A549 (cell line): ENCODE results near the gene RPLP2. TPM values are rescaled to one million over a fixed set of nuclear protein-coding genes. Genes with fewer than 3 reads are reported as not detected.

Source experiments
- ATAC-seq, 2 experiments: fragments of 200-7000 bp in 1 of 2; fragments of >200 bp in 1 of 2; cut with Nextera tagmentation in 1 of 2; cut with Tn5 transposase in 1 of 2; 3 replicates each; pipeline versions ENCODE4 v1.8.0 to v1.9.1; 2018 to 2020; ENCODE audit warnings: mild to moderate bottlenecking in 1 of 2, moderate library complexity in 1 of 2
- CTCF ChIA-PET: fragments of 300-600 bp; sonication (Branson Sonifier 250); formaldehyde crosslinking; extraction: SDS; loops from one replicate; lab custom pipeline; 2021; ENCODE audit warnings: antibody characterized with exemption, inconsistent platforms; lab: Yijun Ruan, JAX
- POLR2A ChIA-PET: fragments of 350-600 bp; formaldehyde crosslinking; extraction: SDS; loops from one replicate; lab custom pipeline; 2021; ENCODE audit warnings: antibody characterized with exemption, inconsistent platforms; lab: Yijun Ruan, JAX
- DNase-seq, 2 experiments: peaks; one replicate each; pipeline versions ENCODE4 v3.0.0 to v3.0.0-alpha.2; 2011 to 2016; ENCODE audit warnings: low read depth in 1 of 2, low spot score in 1 of 2
- FAIRE-seq: peaks from 2 replicates; lab custom pipeline; 2011; peaks lifted over from hg19 to GRCh38; lab: Jason Lieb, UNC
- H3K27ac ChIP-seq, 2 experiments: fragments of >200 bp; sonication (Bioruptor Twin); formaldehyde crosslinking; 3 replicates each; pipeline ENCODE4 v1.5.1; 2016 to 2017
- H3K4me1 ChIP-seq: fragments of >200 bp; sonication (Bioruptor Twin); formaldehyde crosslinking; 3 replicates; pipeline ENCODE4 v1.6.1; 2016
- H3K4me2 ChIP-seq: fragments of >200 bp; sonication (Bioruptor Twin); formaldehyde crosslinking; 3 replicates; pipeline ENCODE4 v1.6.1; 2016
- H3K4me3 ChIP-seq: fragments of >200 bp; sonication (Bioruptor Twin); formaldehyde crosslinking; 3 replicates; pipeline ENCODE4 v1.5.1; 2016
- H3K9me3 ChIP-seq: fragments of >200 bp; sonication (Bioruptor Twin); formaldehyde crosslinking; 3 replicates; pipeline ENCODE4 v1.6.1; 2016
- BHLHE40 ChIP-seq: IDR thresholded peaks from 2 replicates; pipeline ENCODE4 v1.6.1; 2012; ENCODE audit warnings: low read depth, low read length, inconsistent platforms
- CHD2 ChIP-seq: fragments of 150-350 bp; IDR thresholded peaks from 2 replicates; pipeline ENCODE4 v1.6.1; 2014; ENCODE audit warnings: low read length; ENCODE audit not compliant: partially characterized antibody
- EP300 ChIP-seq, 2 experiments: fragments of >200 bp; sonication (Bioruptor Twin); formaldehyde crosslinking; IDR thresholded peaks; 2 replicates in 1 of 2; 3 replicates in 1 of 2; pipeline ENCODE4 v1.6.1; 2016 to 2017
- FOXS1 ChIP-seq: fragments of 250-450 bp; sonication (Bioruptor Pico); IDR thresholded peaks from 2 replicates; pipeline ENCODE4 v1.5.0; 2020; ENCODE audit warnings: mild to moderate bottlenecking, moderate library complexity
- HOXA7 ChIP-seq: fragments of 250-450 bp; sonication (Bioruptor Pico); IDR thresholded peaks from 2 replicates; pipeline ENCODE4 v1.5.0; 2020; ENCODE audit warnings: mild to moderate bottlenecking, moderate library complexity
- JUN ChIP-seq, 2 experiments: fragments of >200 bp; sonication (Bioruptor Twin); formaldehyde crosslinking; IDR thresholded peaks; 2 replicates in 1 of 2; 3 replicates in 1 of 2; pipeline ENCODE4 v1.6.1; 2016 to 2017
- KDM1A ChIP-seq: fragments of 200-600 bp; sonication (generic); IDR thresholded peaks from 2 replicates; pipeline ENCODE4 v1.6.1; 2016; ENCODE audit warnings: low read depth, mild to moderate bottlenecking
- MAFK ChIP-seq: fragments of 450-650 bp; IDR thresholded peaks from 2 replicates; pipeline ENCODE4 v1.6.1; 2014; ENCODE audit not compliant: partially characterized antibody
- MAZ ChIP-seq: fragments of 150-350 bp; IDR thresholded peaks from 2 replicates; pipeline ENCODE4 v1.6.1; 2014; ENCODE audit warnings: antibody characterized with exemption, low read depth, low read length, borderline replicate concordance
- POLR2AphosphoS2 ChIP-seq: conservative IDR thresholded peaks from 2 replicates; pipeline ENCODE4 v1.6.1; 2012; ENCODE audit warnings: low read length, improper control_type of control experiment, inconsistent platforms
- RNF2 ChIP-seq: fragments of 200-600 bp; sonication (generic); IDR thresholded peaks from 2 replicates; pipeline ENCODE4 v1.6.1; 2016; ENCODE audit warnings: low read depth, mild to moderate bottlenecking, antibody characterized with exemption, moderate library complexity, borderline replicate concordance
- ZFP36 ChIP-seq: fragments of 450-650 bp; IDR thresholded peaks from 2 replicates; pipeline ENCODE4 v1.6.1; 2014; ENCODE audit warnings: borderline replicate concordance; ENCODE audit not compliant: partially characterized antibody
- WGBS: methylation state at CpG from one replicate; pipeline ENCODE4 v1.1.6; 2017; ENCODE audit errors: missing lambda C conversion rate; 5-methylcytosine and 5-hydroxymethylcytosine counted together
- polyA plus RNA-seq, 4 experiments: library from polyadenylated mRNA; depleted of rRNA in 3 of 4; stranded (reverse); fragments of >200 nt; fragmentation: RNase III in 1 of 4; extraction: RNeasy Plus Mini Kit Qiagen cat#74134 plus additional on column Dnase treatment in 1 of 4; gene quantifications; 2 replicates in 3 of 4; 3 replicates in 1 of 4; pipeline ENCODE4 v1.2.3, GENCODE V29; 2011 to 2017
- TF ChIP-seq, protein P1 (sequence below): fragments of >200 bp; sonication (Bioruptor Twin); formaldehyde crosslinking; IDR thresholded peaks from 2 replicates; pipeline ENCODE4 v1.6.1; 2016
- TF ChIP-seq, protein P2 (sequence below): fragments of 200-600 bp; sonication (generic); IDR thresholded peaks from 2 replicates; pipeline ENCODE4 v1.6.1; 2016; ENCODE audit warnings: antibody characterized with exemption, mild to moderate bottlenecking, moderate library complexity
- TF ChIP-seq, protein P3 (sequence below): fragments of >200 bp; sonication (Bioruptor Twin); formaldehyde crosslinking; IDR thresholded peaks from 3 replicates; pipeline ENCODE4 v1.5.1; 2016
- TF ChIP-seq, protein P4 (sequence below): IDR thresholded peaks from 2 replicates; pipeline ENCODE4 v1.6.1; 2012
- TF ChIP-seq, protein P5 (sequence below): fragments of 250-450 bp; sonication (Bioruptor Pico); IDR thresholded peaks from 2 replicates; pipeline ENCODE4 v1.5.0; 2020; ENCODE audit warnings: low read depth, mild to moderate bottlenecking, moderate library complexity

Gene RPLP2
- polyA plus RNA-seq, 2 of the 4 experiments (the other 2 are of a cell fraction) = 1,493 to 2,508 TPM

DNA sequence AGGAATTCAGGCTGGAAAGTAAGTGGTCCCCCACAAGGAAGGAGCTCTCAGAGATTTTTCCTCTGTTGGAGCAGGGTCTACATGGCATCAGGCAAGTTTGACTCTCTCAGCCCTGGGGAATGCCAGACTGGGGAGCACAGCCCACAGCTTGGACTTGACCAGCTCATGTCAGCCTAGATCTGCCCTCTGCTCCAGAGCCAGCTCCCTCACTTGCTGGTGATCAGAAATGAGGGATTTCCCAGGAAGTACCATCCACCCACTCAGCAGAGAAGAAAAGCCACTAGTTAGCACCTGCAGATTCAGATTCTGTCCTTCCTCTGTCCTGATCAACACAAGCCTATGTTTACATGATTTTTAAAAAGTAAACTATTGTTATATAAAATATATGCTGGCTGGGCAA is 49.5 kb upstream of the RPLP2 start:
- no peak for FAIRE-seq

DNA sequence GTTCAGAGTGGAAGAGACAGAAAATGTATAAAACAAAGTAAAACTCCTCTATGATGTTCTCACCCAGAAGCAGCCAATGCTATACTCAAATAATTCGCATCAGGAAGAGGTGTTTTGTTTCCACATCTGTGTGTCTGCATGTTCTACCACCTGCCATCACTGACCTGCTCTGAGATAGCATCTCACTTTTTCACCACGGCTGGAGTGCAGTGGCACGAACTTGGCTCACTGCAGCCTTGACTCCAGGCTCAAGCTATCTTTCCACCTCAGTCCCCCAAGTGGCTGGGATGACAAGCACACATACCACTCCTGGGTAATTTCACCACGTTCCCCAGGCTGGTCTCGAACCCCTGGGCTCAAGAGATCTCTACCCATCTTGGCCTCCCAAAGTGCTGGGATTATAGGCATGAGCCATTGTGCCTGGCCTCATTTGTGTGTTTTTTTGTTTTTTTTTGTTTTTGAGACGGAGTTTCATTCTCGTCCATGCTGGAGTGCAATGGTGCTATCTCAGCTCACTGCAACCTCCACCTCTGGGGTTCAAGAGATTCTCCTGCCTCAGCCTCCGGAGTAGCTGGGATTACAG is 48.1 kb upstream of the RPLP2 start:
- Histone ChIP-seq H3K9me3 (no peaks in the 10 kb centered on the region), H3K27ac (peak overlapping the region in 1 of 2 experiments; percentile 81; a peak in 2 of 6 replicates), H3K4me1 (peaks cover 29% of the 10 kb centered on the region), H3K4me2 (peak overlapping the region; percentile 45; the same call in 2 of the 3 replicates), H3K4me3 (no peak overlapping the region)
- 0 out of 6 replicates have a peak, but pooled peaks of 1 of the 2 experiments have one; percentile 0 for ATAC-seq
- no peak for FAIRE-seq
- CTCF ChIA-PET = interaction anchor here (0.9 to 5.4 kb wide), 4 partner anchors 7 to 65 kb away, joined by 3 to 32 read pairs (median 16); partner anchors contain the start of genes TALDO1 and TMEM80
- no peak for DNase-seq
- WGBS = 87% methylated on average over 8 of the region's 8 CpGs
- peak; percentile 30; the same call in 1 of the 2 replicates for TF ChIP-seq POLR2AphosphoS2
- TF ChIP-seq, protein P1, sequence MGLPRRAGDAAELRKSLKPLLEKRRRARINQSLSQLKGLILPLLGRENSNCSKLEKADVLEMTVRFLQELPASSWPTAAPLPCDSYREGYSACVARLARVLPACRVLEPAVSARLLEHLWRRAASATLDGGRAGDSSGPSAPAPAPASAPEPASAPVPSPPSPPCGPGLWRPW = no peak
- POLR2A ChIA-PET = interaction anchor here (0.5 to 2.1 kb wide), 3 partner anchors 7 to 14 kb away, joined by 3 to 9 read pairs (median 5); partner anchors contain the start of gene TALDO1

More for the DNA sequence above, 49.5 kb upstream of the RPLP2 start:
- ChIA-PET CTCF (interaction anchor here (1.2 to 5.6 kb wide), 3 partner anchors 13 to 98 kb away, joined by 3 to 26 read pairs (median 3); partner anchors contain the start of gene TALDO1), POLR2A (interaction anchor here (2.0 kb wide), 1 partner anchor 13 kb away, joined by 9 read pairs; the partner anchor contains the start of gene TALDO1)
- no peak overlapping the region for H3K4me3 ChIP-seq
- ATAC-seq (no peak), DNase-seq (no peak)
- H3K4me1 ChIP-seq = peaks cover 22% of the 10 kb centered on the region
- no peak overlapping the region for H3K4me2 ChIP-seq
- no peak overlapping the region for H3K27ac ChIP-seq
- TF ChIP-seq, protein P2, sequence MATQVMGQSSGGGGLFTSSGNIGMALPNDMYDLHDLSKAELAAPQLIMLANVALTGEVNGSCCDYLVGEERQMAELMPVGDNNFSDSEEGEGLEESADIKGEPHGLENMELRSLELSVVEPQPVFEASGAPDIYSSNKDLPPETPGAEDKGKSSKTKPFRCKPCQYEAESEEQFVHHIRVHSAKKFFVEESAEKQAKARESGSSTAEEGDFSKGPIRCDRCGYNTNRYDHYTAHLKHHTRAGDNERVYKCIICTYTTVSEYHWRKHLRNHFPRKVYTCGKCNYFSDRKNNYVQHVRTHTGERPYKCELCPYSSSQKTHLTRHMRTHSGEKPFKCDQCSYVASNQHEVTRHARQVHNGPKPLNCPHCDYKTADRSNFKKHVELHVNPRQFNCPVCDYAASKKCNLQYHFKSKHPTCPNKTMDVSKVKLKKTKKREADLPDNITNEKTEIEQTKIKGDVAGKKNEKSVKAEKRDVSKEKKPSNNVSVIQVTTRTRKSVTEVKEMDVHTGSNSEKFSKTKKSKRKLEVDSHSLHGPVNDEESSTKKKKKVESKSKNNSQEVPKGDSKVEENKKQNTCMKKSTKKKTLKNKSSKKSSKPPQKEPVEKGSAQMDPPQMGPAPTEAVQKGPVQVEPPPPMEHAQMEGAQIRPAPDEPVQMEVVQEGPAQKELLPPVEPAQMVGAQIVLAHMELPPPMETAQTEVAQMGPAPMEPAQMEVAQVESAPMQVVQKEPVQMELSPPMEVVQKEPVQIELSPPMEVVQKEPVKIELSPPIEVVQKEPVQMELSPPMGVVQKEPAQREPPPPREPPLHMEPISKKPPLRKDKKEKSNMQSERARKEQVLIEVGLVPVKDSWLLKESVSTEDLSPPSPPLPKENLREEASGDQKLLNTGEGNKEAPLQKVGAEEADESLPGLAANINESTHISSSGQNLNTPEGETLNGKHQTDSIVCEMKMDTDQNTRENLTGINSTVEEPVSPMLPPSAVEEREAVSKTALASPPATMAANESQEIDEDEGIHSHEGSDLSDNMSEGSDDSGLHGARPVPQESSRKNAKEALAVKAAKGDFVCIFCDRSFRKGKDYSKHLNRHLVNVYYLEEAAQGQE = no peak
- TF ChIP-seq JUN (IDR thresholded peaks at IDR 0.05) = no peak
- no peak for TF ChIP-seq CHD2
- no peak for TF ChIP-seq RNF2
- TF ChIP-seq MAZ = no peak
- no peak for TF ChIP-seq KDM1A
- TF ChIP-seq EP300 (IDR thresholded peaks at IDR 0.05) = no peak
- no peak for TF ChIP-seq FOXS1 (CRISPR knock-in tag)
- TF ChIP-seq, protein P3, sequence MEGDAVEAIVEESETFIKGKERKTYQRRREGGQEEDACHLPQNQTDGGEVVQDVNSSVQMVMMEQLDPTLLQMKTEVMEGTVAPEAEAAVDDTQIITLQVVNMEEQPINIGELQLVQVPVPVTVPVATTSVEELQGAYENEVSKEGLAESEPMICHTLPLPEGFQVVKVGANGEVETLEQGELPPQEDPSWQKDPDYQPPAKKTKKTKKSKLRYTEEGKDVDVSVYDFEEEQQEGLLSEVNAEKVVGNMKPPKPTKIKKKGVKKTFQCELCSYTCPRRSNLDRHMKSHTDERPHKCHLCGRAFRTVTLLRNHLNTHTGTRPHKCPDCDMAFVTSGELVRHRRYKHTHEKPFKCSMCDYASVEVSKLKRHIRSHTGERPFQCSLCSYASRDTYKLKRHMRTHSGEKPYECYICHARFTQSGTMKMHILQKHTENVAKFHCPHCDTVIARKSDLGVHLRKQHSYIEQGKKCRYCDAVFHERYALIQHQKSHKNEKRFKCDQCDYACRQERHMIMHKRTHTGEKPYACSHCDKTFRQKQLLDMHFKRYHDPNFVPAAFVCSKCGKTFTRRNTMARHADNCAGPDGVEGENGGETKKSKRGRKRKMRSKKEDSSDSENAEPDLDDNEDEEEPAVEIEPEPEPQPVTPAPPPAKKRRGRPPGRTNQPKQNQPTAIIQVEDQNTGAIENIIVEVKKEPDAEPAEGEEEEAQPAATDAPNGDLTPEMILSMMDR = no peak
- TF ChIP-seq ZFP36 = no peak
- no peak for TF ChIP-seq HOXA7 (CRISPR knock-in tag)
- no peak for TF ChIP-seq MAFK
- TF ChIP-seq, protein P4, sequence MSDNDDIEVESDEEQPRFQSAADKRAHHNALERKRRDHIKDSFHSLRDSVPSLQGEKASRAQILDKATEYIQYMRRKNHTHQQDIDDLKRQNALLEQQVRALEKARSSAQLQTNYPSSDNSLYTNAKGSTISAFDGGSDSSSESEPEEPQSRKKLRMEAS = no peak
- no peak for TF ChIP-seq BHLHE40
- TF ChIP-seq, protein P5, sequence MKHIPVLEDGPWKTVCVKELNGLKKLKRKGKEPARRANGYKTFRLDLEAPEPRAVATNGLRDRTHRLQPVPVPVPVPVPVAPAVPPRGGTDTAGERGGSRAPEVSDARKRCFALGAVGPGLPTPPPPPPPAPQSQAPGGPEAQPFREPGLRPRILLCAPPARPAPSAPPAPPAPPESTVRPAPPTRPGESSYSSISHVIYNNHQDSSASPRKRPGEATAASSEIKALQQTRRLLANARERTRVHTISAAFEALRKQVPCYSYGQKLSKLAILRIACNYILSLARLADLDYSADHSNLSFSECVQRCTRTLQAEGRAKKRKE (CRISPR knock-in tag) = no peak
- no peaks in the 10 kb centered on the region for H3K9me3 ChIP-seq
